K562 (cell line): ENCODE results near the gene RAB3C. TPM values are rescaled to one million over a fixed set of nuclear protein-coding genes. Genes with fewer than 3 reads are reported as not detected.

Experiments
- ATAC-seq: fragments of 200-7000 bp; cut with Tn5 transposase; 3 replicates; pipeline ENCODE4 v1.9.1; 2020; ENCODE audit warnings: moderate library complexity
- BruUV-seq: library from RNA; stranded (reverse); fragments of 400-500 nt; replicated peaks from 2 replicates; lab custom pipeline; 2021; lab: Mats Ljungman, UMichigan
- CTCF ChIA-PET: fragments of 300-600 bp; formaldehyde crosslinking; extraction: SDS; loops from one replicate; lab custom pipeline; 2021; ENCODE audit warnings: low intra/inter-chr PET ratio; lab: Yijun Ruan, JAX
- POLR2A ChIA-PET: fragments of 300-600, 350-650 bp; sonication (Branson Sonifier 250); formaldehyde crosslinking; extraction: SDS; loops from one replicate; lab custom pipeline; 2021; ENCODE audit warnings: antibody characterized with exemption, inconsistent platforms; lab: Yijun Ruan, JAX
- DNase-seq, 4 experiments: peaks; one replicate each; pipeline versions ENCODE4 v3.0.0 to v3.0.0-alpha.2; 2011 to 2018; ENCODE audit warnings: low spot score in 3 of 4, mixed read lengths in 3 of 4; ENCODE audit errors: extremely low read depth in 1 of 4
- FAIRE-seq: peaks from 2 replicates; lab custom pipeline; 2011; peaks lifted over from hg19 to GRCh38; lab: Jason Lieb, UNC
- H2AFZ ChIP-seq: 2 replicates; pipeline ENCODE4 v1.6.0; 2011; ENCODE audit warnings: low read depth, low read length, control low read depth, inconsistent platforms
- H3K27ac ChIP-seq: fragments of 200-600 bp; 3 replicates; pipeline ENCODE4 v1.8.0; 2011; ENCODE audit warnings: low read depth, mild to moderate bottlenecking, control low read depth, inconsistent platforms, low read length, moderate library complexity, mixed read lengths; ENCODE audit errors: extremely low read depth
- H3K27me3 ChIP-seq, 2 experiments: fragments of 300-600 bp in 1 of 2; 2 replicates in 1 of 2; 3 replicates in 1 of 2; pipeline versions ENCODE4 v1.6.0 to v1.8.0; 2011; ENCODE audit warnings: inconsistent platforms in 2 of 2, low read length in 2 of 2, mild to moderate bottlenecking in 1 of 2, mixed read lengths in 1 of 2, moderate library complexity in 1 of 2; ENCODE audit not compliant: control insufficient read depth in 2 of 2, insufficient read depth in 2 of 2
- H3K36me3 ChIP-seq: fragments of 300-600 bp; 3 replicates; pipeline ENCODE4 v1.8.0; 2011; ENCODE audit warnings: mild to moderate bottlenecking, low read length, inconsistent platforms; ENCODE audit not compliant: control insufficient read depth, insufficient read depth
- H3K4me1 ChIP-seq, 2 experiments: fragments of 200-600 bp in 1 of 2; replicated peaks in 1 of 2; 2 replicates in 1 of 2; 3 replicates in 1 of 2; pipeline versions ENCODE4 v1.5.1 to v1.8.0; 2011; ENCODE audit warnings: inconsistent platforms in 2 of 2, low read length in 2 of 2, mild to moderate bottlenecking in 1 of 2, mixed read lengths in 1 of 2, moderate library complexity in 1 of 2; ENCODE audit not compliant: control insufficient read depth in 2 of 2, insufficient read depth in 2 of 2
- H3K4me2 ChIP-seq: 2 replicates; pipeline ENCODE4 v1.6.1; 2011; ENCODE audit warnings: low read length, control low read depth, inconsistent platforms, mixed read lengths; ENCODE audit not compliant: insufficient read depth
- H3K4me3 ChIP-seq: fragments of 200-600 bp; sonication (generic), shearing (Covaris generic); 2 replicates; pipeline ENCODE4 v1.5.1; 2016; ENCODE audit warnings: control low read depth, inconsistent platforms
- H3K79me2 ChIP-seq: fragments of 200-600 bp; 3 replicates; pipeline ENCODE4 v1.8.0; 2011; ENCODE audit warnings: low read length, inconsistent platforms; ENCODE audit not compliant: control insufficient read depth, insufficient read depth
- H3K9ac ChIP-seq, 2 experiments: 2 replicates each; pipeline versions ENCODE4 v1.6.0 to v1.6.1; 2011; ENCODE audit warnings: low read depth in 2 of 2, low read length in 2 of 2, control low read depth in 1 of 2, inconsistent platforms in 1 of 2, mild to moderate bottlenecking in 1 of 2, mixed read lengths in 1 of 2; ENCODE audit not compliant: insufficient read depth in 1 of 2
- H3K9me1 ChIP-seq: one replicate; pipeline ENCODE4 v1.6.0; 2011; ENCODE audit warnings: inconsistent platforms, mild to moderate bottlenecking, low read length, moderate library complexity; ENCODE audit not compliant: control insufficient read depth, insufficient read depth
- H3K9me3 ChIP-seq: replicated peaks from 2 replicates; pipeline ENCODE4 v1.5.1; 2011; ENCODE audit warnings: low read depth, low read length, inconsistent platforms; ENCODE audit not compliant: control insufficient read depth, insufficient read depth
- H4K20me1 ChIP-seq: replicated peaks from 2 replicates; pipeline ENCODE4 v1.6.1; 2011; ENCODE audit warnings: low read length, inconsistent platforms, mixed read lengths; ENCODE audit not compliant: control insufficient read depth, insufficient read depth
- CBFB ChIP-seq: sonication (generic); formaldehyde crosslinking; IDR thresholded peaks from 2 replicates; pipeline ENCODE4 v1.4.0; 2020; ENCODE audit warnings: mild to moderate bottlenecking, missing genetic modification reagents
- CBX5 ChIP-seq: IDR thresholded peaks from 2 replicates; pipeline ENCODE4 v1.6.1; 2014; ENCODE audit warnings: low read depth, borderline replicate concordance
- CSDE1 ChIP-seq, 2 experiments: fragments of 450-650 bp; IDR thresholded peaks; 2 replicates each; pipeline ENCODE4 v1.6.1; 2016; ENCODE audit warnings: mild to moderate bottlenecking in 1 of 2
- ETV6 ChIP-seq, 3 experiments: fragments of 150-350 bp in 1 of 3; sonication (generic) in 1 of 3; formaldehyde crosslinking in 1 of 3; IDR thresholded peaks; 2 replicates each; pipeline versions ENCODE4 v1.6.1 to v1.8.0; 2014 to 2022; ENCODE audit warnings: borderline replicate concordance in 2 of 3, low read depth in 2 of 3, antibody characterized with exemption in 1 of 3, low read length in 1 of 3, mild to moderate bottlenecking in 1 of 3, missing genetic modification reagents in 1 of 3
- NCOA6 ChIP-seq: fragments of 450-650 bp; IDR thresholded peaks from 2 replicates; pipeline ENCODE4 v1.6.1; 2017; ENCODE audit warnings: mild to moderate bottlenecking
- ZNF445 ChIP-seq: fragments of 250-450 bp; sonication (Bioruptor Pico); IDR thresholded peaks from 2 replicates; pipeline ENCODE4 v1.4.0; 2020; ENCODE audit warnings: low read depth, mild to moderate bottlenecking, moderate library complexity
- WGBS: fragments of 100-300 bp; shearing (Covaris generic); methylation state at CpG from one replicate; pipeline ENCODE4 v1.1.6; 2016; ENCODE audit warnings: low coverage, mixed read lengths; ENCODE audit not compliant: insufficient coverage; ENCODE audit errors: missing lambda C conversion rate; 5-methylcytosine and 5-hydroxymethylcytosine counted together
- in situ Hi-C: fragments of 300-500 bp; cut with MboI; formaldehyde crosslinking; loops from 4 replicates; pipeline ENCODE4 v1.15.0; 2018; ENCODE audit warnings: inconsistent platforms, mixed read lengths
- intact Hi-C: fragments of 100-400 bp; cut with micrococcal nuclease; formaldehyde crosslinking; loops from 2 replicates; pipeline ENCODE4 v1.14.2; 2022
- polyA plus RNA-seq, 8 experiments: library from polyadenylated mRNA; depleted of rRNA in 4 of 8; stranded (reverse) in 5 of 8; unstranded in 3 of 8; fragments of >200 nt; fragmentation: Nextera tagmentation in 2 of 8; fragmentation: Illumina TruSeq in 1 of 8; extraction: Ambion mirVana in 2 of 8; extraction: Trizol in 1 of 8; gene quantifications; 2 replicates each; pipeline versions ENCODE4 v1.2.1 to v1.2.3, GENCODE V29; 2011 to 2014; ENCODE audit warnings: inconsistent platforms in 1 of 8, missing spikeins in 1 of 8
- total RNA-seq, 7 experiments: library from RNA; depleted of rRNA in 6 of 7; stranded (reverse); fragments of >200 nt in 6 of 7; fragmentation: Illumina TruSeq in 2 of 7; extraction: Trizol in 2 of 7; gene quantifications; 2 replicates each; pipeline versions ENCODE4 v1.2.1 to v1.2.3, GENCODE V29; 2011 to 2021; ENCODE audit warnings: low replicate concordance in 1 of 7
- TF ChIP-seq, protein P1 (sequence below): fragments of 250-450 bp; sonication (Bioruptor Pico); IDR thresholded peaks from 2 replicates; pipeline ENCODE4 v1.8.0; 2022; ENCODE audit warnings: moderate library complexity, mild to moderate bottlenecking, inconsistent platforms
- TF ChIP-seq, protein P2 (sequence below), 2 experiments: fragments of 450-650 bp; IDR thresholded peaks; 2 replicates each; pipeline ENCODE4 v1.6.1; 2018; ENCODE audit warnings: mild to moderate bottlenecking in 2 of 2, low read depth in 1 of 2; ENCODE audit not compliant: partially characterized antibody in 2 of 2
- TF ChIP-seq, protein P3 (sequence below), 2 experiments: fragments of 450-650 bp; IDR thresholded peaks; 2 replicates each; pipeline ENCODE4 v1.6.1; 2016

RAB3C gene
- total and polyA plus RNA-seq, 9 of the 15 experiments (the other 6 are each of a cell fraction or from before 2014, with no cell fraction given) = not detected

DNA sequence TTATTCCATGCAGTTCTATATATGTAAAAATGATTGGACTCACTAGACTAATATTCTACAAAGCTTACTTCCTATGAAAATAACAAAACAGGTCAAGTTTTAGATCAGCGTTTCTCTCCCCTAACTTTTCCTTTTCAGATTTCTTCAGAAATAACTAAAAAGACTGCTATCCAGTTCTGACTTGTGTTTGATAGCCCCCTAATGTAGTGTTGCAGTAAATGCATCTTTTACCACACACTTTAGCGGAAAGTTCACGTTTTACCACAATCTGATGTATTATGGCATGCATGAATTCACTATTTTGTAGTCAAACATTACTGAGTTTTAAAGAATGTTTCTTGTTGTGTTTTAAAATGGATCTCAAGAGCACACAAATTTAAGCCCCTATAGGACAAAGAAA is 292.7 kb downstream of the RAB3C start:
- BruUV-seq = no TSS peak
- no peaks in the 10 kb centered on the region for H3K9me3 ChIP-seq
- FAIRE-seq = no peak

More for the DNA sequence above, 292.7 kb downstream of the RAB3C start:
- POLR2A ChIA-PET = no interaction called here
- Histone ChIP-seq H3K9ac (no peak overlapping the region), H3K4me1 (no peaks in the 10 kb centered on the region), H3K27ac (no peak overlapping the region), H4K20me1 (no peaks in the 10 kb centered on the region), H3K79me2 (no peaks in the 10 kb centered on the region), H2AFZ (no peak overlapping the region), H3K9me1 (no peaks in the 10 kb centered on the region), H3K36me3 (no peaks in the 10 kb centered on the region), H3K4me2 (no peak overlapping the region), H3K27me3 (no peaks in the 10 kb centered on the region), H3K4me3 (no peak overlapping the region)
- TF ChIP-seq, protein P1, sequence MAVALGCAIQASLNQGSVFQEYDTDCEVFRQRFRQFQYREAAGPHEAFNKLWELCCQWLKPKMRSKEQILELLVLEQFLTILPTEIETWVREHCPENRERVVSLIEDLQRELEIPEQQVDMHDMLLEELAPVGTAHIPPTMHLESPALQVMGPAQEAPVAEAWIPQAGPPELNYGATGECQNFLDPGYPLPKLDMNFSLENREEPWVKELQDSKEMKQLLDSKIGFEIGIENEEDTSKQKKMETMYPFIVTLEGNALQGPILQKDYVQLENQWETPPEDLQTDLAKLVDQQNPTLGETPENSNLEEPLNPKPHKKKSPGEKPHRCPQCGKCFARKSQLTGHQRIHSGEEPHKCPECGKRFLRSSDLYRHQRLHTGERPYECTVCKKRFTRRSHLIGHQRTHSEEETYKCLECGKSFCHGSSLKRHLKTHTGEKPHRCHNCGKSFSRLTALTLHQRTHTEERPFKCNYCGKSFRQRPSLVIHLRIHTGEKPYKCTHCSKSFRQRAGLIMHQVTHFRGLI = no peak
- TF ChIP-seq CBX5 = no peak
- no peak for TF ChIP-seq ETV6 (IDR thresholded peaks at IDR 0.05; ENCODE audit: borderline replicate concordance in 1 of 2, low read depth in 2 of 2, low read length in 1 of 2)
- no peak for TF ChIP-seq ETV6 (CRISPR knock-in tag; IDR thresholded peaks at IDR 0.05; ENCODE audit: borderline replicate concordance)
- no peak for TF ChIP-seq ZNF445 (CRISPR knock-in tag)
- TF ChIP-seq CSDE1 (IDR thresholded peaks at IDR 0.05) = no peak
- TF ChIP-seq, protein P2, sequence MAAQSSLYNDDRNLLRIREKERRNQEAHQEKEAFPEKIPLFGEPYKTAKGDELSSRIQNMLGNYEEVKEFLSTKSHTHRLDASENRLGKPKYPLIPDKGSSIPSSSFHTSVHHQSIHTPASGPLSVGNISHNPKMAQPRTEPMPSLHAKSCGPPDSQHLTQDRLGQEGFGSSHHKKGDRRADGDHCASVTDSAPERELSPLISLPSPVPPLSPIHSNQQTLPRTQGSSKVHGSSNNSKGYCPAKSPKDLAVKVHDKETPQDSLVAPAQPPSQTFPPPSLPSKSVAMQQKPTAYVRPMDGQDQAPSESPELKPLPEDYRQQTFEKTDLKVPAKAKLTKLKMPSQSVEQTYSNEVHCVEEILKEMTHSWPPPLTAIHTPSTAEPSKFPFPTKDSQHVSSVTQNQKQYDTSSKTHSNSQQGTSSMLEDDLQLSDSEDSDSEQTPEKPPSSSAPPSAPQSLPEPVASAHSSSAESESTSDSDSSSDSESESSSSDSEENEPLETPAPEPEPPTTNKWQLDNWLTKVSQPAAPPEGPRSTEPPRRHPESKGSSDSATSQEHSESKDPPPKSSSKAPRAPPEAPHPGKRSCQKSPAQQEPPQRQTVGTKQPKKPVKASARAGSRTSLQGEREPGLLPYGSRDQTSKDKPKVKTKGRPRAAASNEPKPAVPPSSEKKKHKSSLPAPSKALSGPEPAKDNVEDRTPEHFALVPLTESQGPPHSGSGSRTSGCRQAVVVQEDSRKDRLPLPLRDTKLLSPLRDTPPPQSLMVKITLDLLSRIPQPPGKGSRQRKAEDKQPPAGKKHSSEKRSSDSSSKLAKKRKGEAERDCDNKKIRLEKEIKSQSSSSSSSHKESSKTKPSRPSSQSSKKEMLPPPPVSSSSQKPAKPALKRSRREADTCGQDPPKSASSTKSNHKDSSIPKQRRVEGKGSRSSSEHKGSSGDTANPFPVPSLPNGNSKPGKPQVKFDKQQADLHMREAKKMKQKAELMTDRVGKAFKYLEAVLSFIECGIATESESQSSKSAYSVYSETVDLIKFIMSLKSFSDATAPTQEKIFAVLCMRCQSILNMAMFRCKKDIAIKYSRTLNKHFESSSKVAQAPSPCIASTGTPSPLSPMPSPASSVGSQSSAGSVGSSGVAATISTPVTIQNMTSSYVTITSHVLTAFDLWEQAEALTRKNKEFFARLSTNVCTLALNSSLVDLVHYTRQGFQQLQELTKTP (IDR thresholded peaks at IDR 0.05; ENCODE audit: low read depth in 1 of 2, partially characterized antibody in 2 of 2) = no peak
- no peak for TF ChIP-seq NCOA6
- TF ChIP-seq, protein P3, sequence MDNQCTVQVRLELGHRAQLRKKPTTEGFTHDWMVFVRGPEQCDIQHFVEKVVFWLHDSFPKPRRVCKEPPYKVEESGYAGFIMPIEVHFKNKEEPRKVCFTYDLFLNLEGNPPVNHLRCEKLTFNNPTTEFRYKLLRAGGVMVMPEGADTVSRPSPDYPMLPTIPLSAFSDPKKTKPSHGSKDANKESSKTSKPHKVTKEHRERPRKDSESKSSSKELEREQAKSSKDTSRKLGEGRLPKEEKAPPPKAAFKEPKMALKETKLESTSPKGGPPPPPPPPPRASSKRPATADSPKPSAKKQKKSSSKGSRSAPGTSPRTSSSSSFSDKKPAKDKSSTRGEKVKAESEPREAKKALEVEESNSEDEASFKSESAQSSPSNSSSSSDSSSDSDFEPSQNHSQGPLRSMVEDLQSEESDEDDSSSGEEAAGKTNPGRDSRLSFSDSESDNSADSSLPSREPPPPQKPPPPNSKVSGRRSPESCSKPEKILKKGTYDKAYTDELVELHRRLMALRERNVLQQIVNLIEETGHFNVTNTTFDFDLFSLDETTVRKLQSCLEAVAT (IDR thresholded peaks at IDR 0.05) = no peak
- no peak for TF ChIP-seq CBFB
- no peak for DNase-seq
- intact Hi-C loops (no loop called here), in situ Hi-C loops (loop anchor here (25.0 kb wide), 1 partner anchor 912 kb away; no protein-coding TSS in a partner anchor)
- ATAC-seq = no peak
- CTCF ChIA-PET = no interaction called here
- WGBS = 0% methylated on average over 3 of the region's 3 CpGs
